SU-DHL-6 (cell line): ENCODE data around the gene DOK4.

Source experiments
- H2AFZ ChIP-seq: fragments of 200-600 bp; sonication (generic); 2 replicates; pipeline ENCODE4 v1.6.1; 2014; ENCODE audit warnings: low read depth, mild to moderate bottlenecking, moderate library complexity, mixed read lengths, antibody characterized with exemption, low read length; ENCODE audit not compliant: severe bottlenecking
- H3F3A ChIP-seq: fragments of 200-600 bp; shearing (Covaris generic); 2 replicates; pipeline ENCODE4 v1.6.0; 2016; ENCODE audit warnings: antibody characterized with exemption, mild to moderate bottlenecking; ENCODE audit not compliant: insufficient read depth
- H3K27ac ChIP-seq: fragments of 200-600 bp; sonication (generic); 2 replicates; pipeline ENCODE4 v1.5.1; 2016; ENCODE audit warnings: low read depth, mild to moderate bottlenecking, low read length, moderate library complexity, mixed read lengths
- H3K27me3 ChIP-seq: fragments of 200-600 bp; sonication (generic), shearing (Covaris generic); 2 replicates; pipeline ENCODE4 v1.6.0; 2014; ENCODE audit warnings: mild to moderate bottlenecking, low read length
- H3K36me3 ChIP-seq: fragments of 200-600 bp; sonication (generic); 2 replicates; pipeline ENCODE4 v1.6.1; 2014; ENCODE audit warnings: mild to moderate bottlenecking, low read length, mixed read lengths
- H3K4me2 ChIP-seq: fragments of 300-600, 200-600 bp; shearing (Covaris generic), sonication (generic); 2 replicates; pipeline ENCODE4 v1.6.0; 2014; ENCODE audit warnings: low read length, low read depth, mild to moderate bottlenecking; ENCODE audit not compliant: poor library complexity, severe bottlenecking
- H3K4me3 ChIP-seq: fragments of 200-600 bp; sonication (generic); 2 replicates; pipeline ENCODE4 v1.5.1; 2014; ENCODE audit warnings: antibody characterized with exemption, low read length, mild to moderate bottlenecking, mixed read lengths; ENCODE audit not compliant: insufficient read depth, poor library complexity, severe bottlenecking
- H3K79me2 ChIP-seq: fragments of 200-600 bp; sonication (generic); 2 replicates; pipeline ENCODE4 v1.6.1; 2014; ENCODE audit warnings: mild to moderate bottlenecking, low read length, moderate library complexity; ENCODE audit not compliant: insufficient read depth
- H3K9ac ChIP-seq: fragments of 200-600 bp; sonication (generic); 2 replicates; pipeline ENCODE4 v1.7.0; 2014; ENCODE audit warnings: mild to moderate bottlenecking, low read length
- H3K9me2 ChIP-seq: fragments of 200-600 bp; sonication (generic); replicated peaks from 2 replicates; pipeline ENCODE4 v1.6.1; 2014; ENCODE audit warnings: low read length; ENCODE audit not compliant: insufficient read depth
- H3K9me3 ChIP-seq: fragments of 200-600 bp; sonication (generic); 2 replicates; pipeline ENCODE4 v1.6.1; 2014; ENCODE audit warnings: low read length, mixed read lengths; ENCODE audit not compliant: insufficient read depth
- H4K20me1 ChIP-seq: fragments of 200-600 bp; sonication (generic); 2 replicates; pipeline ENCODE4 v1.6.1; 2014; ENCODE audit warnings: low read depth, mild to moderate bottlenecking, antibody characterized with exemption, low read length, moderate library complexity, mixed read lengths
- EZH2phosphoT487 ChIP-seq: fragments of 200-600 bp; sonication (generic), shearing (Covaris generic); conservative IDR thresholded peaks from 2 replicates; pipeline ENCODE4 v1.6.1; 2018; ENCODE audit warnings: mild to moderate bottlenecking, antibody characterized with exemption, low read length, moderate library complexity, mixed read lengths
- TF ChIP-seq, protein P1 (sequence below): fragments of 200-600 bp; sonication (generic); IDR thresholded peaks from one replicate; pipeline ENCODE4 v1.5.1; 2017; ENCODE audit warnings: antibody characterized with exemption, mild to moderate bottlenecking, low read length, moderate library complexity; ENCODE audit not compliant: insufficient read depth, poor library complexity, severe bottlenecking

DOK4 gene

GRCh38 chr16:57435838-57436237, 50.5 kb downstream of the DOK4 start:
- Histone ChIP-seq H3K9me3 (peaks cover 4% of the 10 kb centered on the region), H3K4me2 (no peak overlapping the region), H3K36me3 (peaks cover 30% of the 10 kb centered on the region)

GRCh38 chr16:57434003-57434402, 52.3 kb downstream of the DOK4 start:
- Histone ChIP-seq H3K9ac (no peak overlapping the region), H3K9me3 (no peaks in the 10 kb centered on the region), H4K20me1 (no peaks in the 10 kb centered on the region), H3K79me2 (no peaks in the 10 kb centered on the region), H3K9me2 (no peaks in the 10 kb centered on the region), H3K36me3 (peaks cover 28% of the 10 kb centered on the region), H3F3A (no peaks in the 10 kb centered on the region; the same call in 1 of the 2 replicates), H3K4me3 (no peak overlapping the region), H3K27me3 (no peaks in the 10 kb centered on the region), H3K4me2 (no peak overlapping the region), H2AFZ (no peak overlapping the region), H3K27ac (no peak overlapping the region)
- TF ChIP-seq EZH2phosphoT487 = no peak
- TF ChIP-seq, protein P1, sequence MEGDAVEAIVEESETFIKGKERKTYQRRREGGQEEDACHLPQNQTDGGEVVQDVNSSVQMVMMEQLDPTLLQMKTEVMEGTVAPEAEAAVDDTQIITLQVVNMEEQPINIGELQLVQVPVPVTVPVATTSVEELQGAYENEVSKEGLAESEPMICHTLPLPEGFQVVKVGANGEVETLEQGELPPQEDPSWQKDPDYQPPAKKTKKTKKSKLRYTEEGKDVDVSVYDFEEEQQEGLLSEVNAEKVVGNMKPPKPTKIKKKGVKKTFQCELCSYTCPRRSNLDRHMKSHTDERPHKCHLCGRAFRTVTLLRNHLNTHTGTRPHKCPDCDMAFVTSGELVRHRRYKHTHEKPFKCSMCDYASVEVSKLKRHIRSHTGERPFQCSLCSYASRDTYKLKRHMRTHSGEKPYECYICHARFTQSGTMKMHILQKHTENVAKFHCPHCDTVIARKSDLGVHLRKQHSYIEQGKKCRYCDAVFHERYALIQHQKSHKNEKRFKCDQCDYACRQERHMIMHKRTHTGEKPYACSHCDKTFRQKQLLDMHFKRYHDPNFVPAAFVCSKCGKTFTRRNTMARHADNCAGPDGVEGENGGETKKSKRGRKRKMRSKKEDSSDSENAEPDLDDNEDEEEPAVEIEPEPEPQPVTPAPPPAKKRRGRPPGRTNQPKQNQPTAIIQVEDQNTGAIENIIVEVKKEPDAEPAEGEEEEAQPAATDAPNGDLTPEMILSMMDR = no peak

More at GRCh38 chr16:57435838-57436237, 50.5 kb downstream of the DOK4 start:
- no peak overlapping the region for H3K4me3 ChIP-seq
- H3K27me3 ChIP-seq = no peaks in the 10 kb centered on the region
- no peak overlapping the region for H3K27ac ChIP-seq
- H2AFZ ChIP-seq = no peak overlapping the region
- TF ChIP-seq, protein P1 = no peak
- no peak for TF ChIP-seq EZH2phosphoT487
- no peaks in the 10 kb centered on the region for H3K9me2 ChIP-seq
- no peaks in the 10 kb centered on the region; the same call in 1 of the 2 replicates for H3F3A ChIP-seq
- peaks cover 2% of the 10 kb centered on the region; the same call in 1 of the 2 replicates for H3K79me2 ChIP-seq
- H4K20me1 ChIP-seq = no peaks in the 10 kb centered on the region
- no peak overlapping the region for H3K9ac ChIP-seq

GRCh38 chr16:57432989-57433388, 53.3 kb downstream of the DOK4 start:
- no peaks in the 10 kb centered on the region for H4K20me1 ChIP-seq

More at GRCh38 chr16:57432989-57433388, 53.3 kb downstream of the DOK4 start:
- H3K9me2 ChIP-seq = no peaks in the 10 kb centered on the region
- H3K36me3 ChIP-seq = peaks cover 19% of the 10 kb centered on the region
- H3K79me2 ChIP-seq = no peaks in the 10 kb centered on the region
- H2AFZ ChIP-seq = no peak overlapping the region
- H3K4me3 ChIP-seq = no peak overlapping the region
- H3K9ac ChIP-seq = no peak overlapping the region
- H3K4me2 ChIP-seq = no peak overlapping the region
- H3K27ac ChIP-seq = no peak overlapping the region
- no peaks in the 10 kb centered on the region; the same call in 1 of the 2 replicates for H3F3A ChIP-seq
- no peaks in the 10 kb centered on the region for H3K27me3 ChIP-seq
- TF ChIP-seq EZH2phosphoT487 = no peak
- TF ChIP-seq, protein P1 = no peak
- H3K9me3 ChIP-seq = no peaks in the 10 kb centered on the region
